Suprapubic skin (tissue), 4 donors: ENCODE measurements around the gene PARD3B. TPM values are rescaled to one million over a fixed set of nuclear protein-coding genes. Genes with fewer than 3 reads are reported as not detected.

Source experiments
- DNase-seq, 2 donors: peaks; one replicate each; pipeline ENCODE4 v3.0.0-alpha.2; 2019; ENCODE audit warnings: low spot score in 2 of 2
- H3K27ac ChIP-seq: fragments of 200-600 bp; sonication (generic); one replicate; pipeline ENCODE4 v1.5.1; 2019
- H3K27me3 ChIP-seq: fragments of 200-600 bp; sonication (generic); one replicate; pipeline ENCODE4 v1.5.1; 2019
- H3K36me3 ChIP-seq: fragments of 200-600 bp; sonication (generic); one replicate; pipeline ENCODE4 v1.5.1; 2019
- H3K4me1 ChIP-seq: fragments of 200-600 bp; sonication (generic); one replicate; pipeline ENCODE4 v1.5.1; 2019
- H3K4me3 ChIP-seq: fragments of 200-600 bp; sonication (generic); one replicate; pipeline ENCODE4 v1.5.1; 2019; ENCODE audit warnings: mild to moderate bottlenecking
- H3K9me3 ChIP-seq: fragments of 200-600 bp; sonication (generic); one replicate; pipeline ENCODE4 v1.5.1; 2019
- CTCF ChIP-seq, 2 donors: fragments of 200-600 bp in 1 of 2; fragments of 450-650 bp in 1 of 2; sonication (generic) in 1 of 2; IDR thresholded peaks; one replicate each; pipeline ENCODE4 v1.5.1; 2016 to 2019; ENCODE audit warnings: antibody characterized with exemption in 2 of 2, mild to moderate bottlenecking in 1 of 2, moderate library complexity in 1 of 2
- EP300 ChIP-seq: sonication (generic); formaldehyde crosslinking; IDR thresholded peaks from one replicate; pipeline ENCODE4 v1.6.1; 2017; ENCODE audit warnings: antibody characterized with exemption
- POLR2A ChIP-seq, 2 donors: fragments of 450-650 bp; IDR thresholded peaks; one replicate each; pipeline ENCODE4 v1.6.1; 2017; ENCODE audit warnings: antibody characterized with exemption in 2 of 2, mild to moderate bottlenecking in 2 of 2, moderate library complexity in 2 of 2
- POLR2AphosphoS5 ChIP-seq, 3 donors: sonication (generic); formaldehyde crosslinking; IDR thresholded peaks; one replicate each; pipeline ENCODE4 v1.6.1; 2017; ENCODE audit warnings: antibody characterized with exemption in 3 of 3
- WGBS: methylation state at CpG from one replicate; pipeline ENCODE4 v1.1.5; 2018; 5-methylcytosine and 5-hydroxymethylcytosine counted together
- total RNA-seq, 4 donors: library from RNA; depleted of rRNA; stranded (reverse); fragments of >200 nt; gene quantifications; one replicate each; pipeline ENCODE4 v1.1.0, GENCODE V29; 2016

PARD3B gene
- total RNA-seq, 4 donors from 2014 or later = 12.5 to 18.9 (median 15.5) TPM

- H3K27me3 ChIP-seq = no peaks in the 10 kb centered on the region
- no peak overlapping the region for H3K4me3 ChIP-seq
- H3K36me3 ChIP-seq = peaks cover 7% of the 10 kb centered on the region
- H3K9me3 ChIP-seq = no peaks in the 10 kb centered on the region
- no peak overlapping the region for H3K27ac ChIP-seq
- TF ChIP-seq CTCF (IDR thresholded peaks at IDR 0.05) (no peak), POLR2AphosphoS5 (IDR thresholded peaks at IDR 0.05) (no peak), POLR2A (IDR thresholded peaks at IDR 0.05) (no peak), EP300 (no peak)
- WGBS = 74% methylated on average over 3 of the region's 3 CpGs
- H3K4me1 ChIP-seq = no peaks in the 10 kb centered on the region
- DNase-seq = no peak
These were observed 953.7 kb downstream of the PARD3B start for GRCh38 chr2:205499006-205499405.

- Histone ChIP-seq H3K27ac (no peak overlapping the region), H3K9me3 (no peaks in the 10 kb centered on the region), H3K4me3 (no peak overlapping the region), H3K27me3 (no peaks in the 10 kb centered on the region), H3K36me3 (peaks cover 7% of the 10 kb centered on the region), H3K4me1 (no peaks in the 10 kb centered on the region)
- DNase-seq = no peak
- 84% methylated on average over 4 of the region's 4 CpGs for WGBS
- no peak for TF ChIP-seq POLR2AphosphoS5 (IDR thresholded peaks at IDR 0.05)
- no peak for TF ChIP-seq POLR2A (IDR thresholded peaks at IDR 0.05)
- no peak for TF ChIP-seq EP300
- TF ChIP-seq CTCF (IDR thresholded peaks at IDR 0.05) = no peak
These were observed 954.8 kb downstream of the PARD3B start for GRCh38 chr2:205500065-205500464.

- no peaks in the 10 kb centered on the region for H3K27me3 ChIP-seq
- no peaks in the 10 kb centered on the region for H3K9me3 ChIP-seq
- no peaks in the 10 kb centered on the region for H3K4me1 ChIP-seq
- no peak overlapping the region for H3K4me3 ChIP-seq
- no peak for DNase-seq
- no peak for TF ChIP-seq EP300
- no peak for TF ChIP-seq POLR2AphosphoS5 (IDR thresholded peaks at IDR 0.05)
- TF ChIP-seq POLR2A (IDR thresholded peaks at IDR 0.05) = no peak
- no peak for TF ChIP-seq CTCF (IDR thresholded peaks at IDR 0.05)
- WGBS = 95% methylated on average over 6 of the region's 6 CpGs
- peaks cover 7% of the 10 kb centered on the region for H3K36me3 ChIP-seq
- H3K27ac ChIP-seq = no peak overlapping the region
These were observed 955.7 kb downstream of the PARD3B start for GRCh38 chr2:205500951-205501350.

DNA sequence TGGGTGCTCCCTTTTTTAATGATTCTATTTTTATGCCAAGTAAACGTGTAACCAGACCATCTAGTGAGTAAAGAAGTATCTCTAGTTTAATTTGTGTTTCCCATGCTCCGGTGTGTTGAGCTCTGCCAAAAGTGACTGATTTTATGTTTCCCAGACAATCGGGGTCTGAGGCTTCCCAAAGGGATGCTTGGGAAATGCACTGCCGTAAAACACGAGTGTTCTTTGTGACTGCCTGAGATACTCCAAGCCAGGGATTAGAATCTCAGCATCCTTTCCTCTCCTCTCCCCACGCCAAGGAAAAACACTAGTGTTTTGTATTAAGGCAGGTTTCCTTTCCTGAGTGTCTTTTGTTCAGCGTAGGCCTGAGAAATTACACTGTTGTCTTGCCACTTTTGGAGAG lies 956.6 kb downstream of the PARD3B start:
- H3K27ac ChIP-seq = no peak overlapping the region
- DNase-seq = no peak
- H3K4me3 ChIP-seq = no peak overlapping the region
- TF ChIP-seq CTCF (IDR thresholded peaks at IDR 0.05) (no peak), POLR2AphosphoS5 (IDR thresholded peaks at IDR 0.05) (no peak), EP300 (no peak), POLR2A (IDR thresholded peaks at IDR 0.05) (no peak)
- 85% methylated on average over 7 of the region's 7 CpGs for WGBS
- no peaks in the 10 kb centered on the region for H3K27me3 ChIP-seq
- no peaks in the 10 kb centered on the region for H3K9me3 ChIP-seq
- peaks cover 7% of the 10 kb centered on the region for H3K36me3 ChIP-seq
- H3K4me1 ChIP-seq = no peaks in the 10 kb centered on the region

DNA sequence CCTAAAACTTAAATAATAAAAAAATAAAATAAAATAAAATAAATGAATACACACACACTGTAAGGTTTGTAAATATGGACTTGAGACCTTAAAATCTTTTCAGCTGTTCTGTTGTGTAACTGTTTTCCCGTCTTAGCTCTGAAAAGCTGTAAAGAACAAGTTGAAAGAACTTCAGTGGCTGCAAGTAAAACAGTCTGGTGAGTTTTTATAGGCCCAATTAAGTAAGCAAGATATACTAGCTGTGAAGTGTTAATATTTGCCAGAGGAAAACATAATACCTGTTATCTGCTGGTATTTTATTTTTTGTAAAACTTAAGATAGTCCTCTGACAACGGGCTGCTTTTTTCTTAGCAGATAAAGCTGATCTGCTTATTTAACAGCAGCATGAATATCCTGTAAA lies 960.1 kb downstream of the PARD3B start:
- Histone ChIP-seq H3K9me3 (no peaks in the 10 kb centered on the region), H3K4me1 (no peaks in the 10 kb centered on the region), H3K27me3 (no peaks in the 10 kb centered on the region), H3K4me3 (no peak overlapping the region), H3K36me3 (peaks cover 7% of the 10 kb centered on the region), H3K27ac (no peak overlapping the region)
- no peak for DNase-seq
- 92% methylated on average over 2 of the region's 2 CpGs for WGBS
- no peak for TF ChIP-seq POLR2AphosphoS5 (IDR thresholded peaks at IDR 0.05)
- no peak for TF ChIP-seq EP300
- TF ChIP-seq POLR2A (IDR thresholded peaks at IDR 0.05) = no peak
- no peak for TF ChIP-seq CTCF (IDR thresholded peaks at IDR 0.05)
